ENCODE data around the gene IGSF21. TPM values are rescaled to one million over a fixed set of nuclear protein-coding genes. Genes with fewer than 3 reads are reported as not detected.

Gene IGSF21
- total RNA-seq, 1 experiment from 2014 or later: 30.5 TPM

DNA sequence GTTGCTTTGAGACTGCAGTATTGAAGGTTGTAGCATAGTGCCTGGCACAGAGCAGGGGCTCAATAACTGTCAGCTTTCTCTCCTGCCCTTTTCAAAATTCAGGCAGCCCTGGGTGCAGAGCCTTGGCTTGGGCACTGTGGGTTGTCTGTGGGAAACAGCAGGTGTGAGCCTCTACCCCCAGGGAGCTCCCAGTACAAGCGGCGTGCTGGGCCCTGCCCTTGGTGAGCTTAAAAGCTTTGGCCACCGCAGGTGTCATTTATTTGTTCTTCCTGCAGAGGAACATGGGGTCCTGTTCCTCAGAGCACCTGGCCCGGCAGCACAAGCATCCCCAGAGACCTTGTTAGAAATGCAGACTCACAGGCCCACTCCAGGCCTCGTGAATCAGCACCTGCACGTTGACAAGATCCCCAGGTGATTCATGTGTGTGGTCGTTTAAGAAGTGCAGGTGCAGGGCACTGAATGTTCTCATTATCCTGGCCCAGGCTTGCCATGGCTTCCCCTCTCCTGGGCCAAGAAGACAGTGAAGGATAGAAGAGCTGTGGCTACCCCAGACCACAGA lies 29.9 kb upstream of the IGSF21 start:
- Mint-ChIP-seq H3K27ac (no peak overlapping the region), H3K4me3 (no peak overlapping the region), H3K4me1 (peaks cover 19% of the 10 kb centered on the region), H3K27me3 (ENCODE audit: low read depth) (peaks cover 8% of the 10 kb centered on the region), H3K9me3 (no peaks in the 10 kb centered on the region), H3K36me3 (no peaks in the 10 kb centered on the region)
- ATAC-seq (no peak), DNase-seq (ENCODE audit: low spot score) (no peak)
- POLR2A ChIA-PET: no interaction called here
- TF ChIP-seq ZNF263 (CRISPR knock-in tag; IDR thresholded peaks at IDR 0.05; ENCODE audit: low read depth) (no peak), HMGA2 (CRISPR knock-in tag; IDR thresholded peaks at IDR 0.05) (no peak), GABPB1 (CRISPR knock-in tag; IDR thresholded peaks at IDR 0.05) (no peak), ZNF423 (CRISPR knock-in tag; IDR thresholded peaks at IDR 0.05) (peak; percentile 74), NR2C2 (CRISPR knock-in tag; IDR thresholded peaks at IDR 0.05) (no peak), ZNF232 (CRISPR knock-in tag; IDR thresholded peaks at IDR 0.05) (no peak)
- TF ChIP-seq, protein P1, sequence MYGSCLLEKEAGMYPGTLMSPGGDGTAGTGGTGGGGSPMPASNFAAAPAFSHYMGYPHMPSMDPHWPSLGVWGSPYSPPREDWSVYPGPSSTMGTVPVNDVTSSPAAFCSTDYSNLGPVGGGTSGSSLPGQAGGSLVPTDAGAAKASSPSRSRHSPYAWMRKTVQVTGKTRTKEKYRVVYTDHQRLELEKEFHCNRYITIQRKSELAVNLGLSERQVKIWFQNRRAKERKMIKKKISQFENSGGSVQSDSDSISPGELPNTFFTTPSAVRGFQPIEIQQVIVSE (CRISPR knock-in tag; IDR thresholded peaks at IDR 0.05; ENCODE audit: borderline replicate concordance): no peak
- TF ChIP-seq, protein P2, sequence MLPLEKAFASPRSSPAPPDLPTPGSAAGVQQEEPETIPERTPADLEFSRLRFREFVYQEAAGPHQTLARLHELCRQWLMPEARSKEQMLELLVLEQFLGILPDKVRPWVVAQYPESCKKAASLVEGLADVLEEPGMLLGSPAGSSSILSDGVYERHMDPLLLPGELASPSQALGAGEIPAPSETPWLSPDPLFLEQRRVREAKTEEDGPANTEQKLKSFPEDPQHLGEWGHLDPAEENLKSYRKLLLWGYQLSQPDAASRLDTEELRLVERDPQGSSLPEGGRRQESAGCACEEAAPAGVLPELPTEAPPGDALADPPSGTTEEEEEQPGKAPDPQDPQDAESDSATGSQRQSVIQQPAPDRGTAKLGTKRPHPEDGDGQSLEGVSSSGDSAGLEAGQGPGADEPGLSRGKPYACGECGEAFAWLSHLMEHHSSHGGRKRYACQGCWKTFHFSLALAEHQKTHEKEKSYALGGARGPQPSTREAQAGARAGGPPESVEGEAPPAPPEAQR (CRISPR knock-in tag; IDR thresholded peaks at IDR 0.05): no peak
- CTCF ChIA-PET: no interaction called here

DNA sequence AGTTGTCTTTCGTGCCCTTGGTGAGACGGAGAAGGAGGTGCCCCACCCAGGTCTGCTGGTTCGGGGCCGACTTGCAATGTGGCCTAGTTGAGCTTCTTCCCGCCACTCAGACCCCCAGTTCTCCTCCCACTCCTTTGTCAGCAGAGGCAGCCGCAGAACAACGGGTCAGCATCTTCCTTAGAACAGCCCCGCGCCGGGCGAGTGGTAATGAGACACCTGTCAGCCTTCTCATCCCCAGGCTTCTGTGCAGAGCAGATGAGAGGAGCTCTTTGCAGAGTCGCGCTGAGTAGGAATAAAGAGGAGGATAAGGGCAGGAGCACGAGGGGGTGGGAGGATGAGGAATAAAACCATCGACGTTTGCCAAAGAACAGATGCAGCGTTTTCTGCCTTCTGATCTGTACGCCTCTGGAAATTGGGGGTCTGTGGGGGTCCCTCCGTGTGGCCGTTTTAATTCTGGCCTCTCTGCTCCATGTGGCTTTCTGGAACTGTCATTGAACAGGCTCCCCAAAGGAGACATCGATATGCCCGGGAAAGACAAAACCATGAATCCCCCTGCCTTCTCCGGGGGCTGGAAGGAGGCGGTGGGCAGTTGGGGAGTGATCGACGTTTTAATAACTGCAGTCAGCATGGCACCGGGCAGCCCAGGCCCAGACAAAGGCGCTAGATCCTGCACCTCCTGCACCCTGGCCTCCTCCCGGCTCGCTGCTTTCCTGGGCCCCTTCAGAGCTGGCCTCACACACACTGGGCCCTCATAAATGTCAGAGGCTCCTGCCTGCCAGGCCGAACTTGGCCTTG lies 27.5 kb upstream of the IGSF21 start:
- ChIA-PET POLR2A (interaction anchor here (0.7 kb wide), 1 partner anchor 10 kb away, joined by 5 read pairs; no protein-coding TSS in a partner anchor), CTCF (interaction anchor here (0.8 to 1.1 kb wide), 3 partner anchors 14 to 304 kb away, joined by 3 to 4 read pairs (median 3); no protein-coding TSS in a partner anchor)
- Mint-ChIP-seq H3K27me3 (ENCODE audit: low read depth) (peaks cover 4% of the 10 kb centered on the region), H3K27ac (no peak overlapping the region), H3K36me3 (no peaks in the 10 kb centered on the region), H3K4me3 (no peak overlapping the region), H3K4me1 (peaks cover 19% of the 10 kb centered on the region), H3K9me3 (no peaks in the 10 kb centered on the region)
- TF ChIP-seq, protein P3, sequence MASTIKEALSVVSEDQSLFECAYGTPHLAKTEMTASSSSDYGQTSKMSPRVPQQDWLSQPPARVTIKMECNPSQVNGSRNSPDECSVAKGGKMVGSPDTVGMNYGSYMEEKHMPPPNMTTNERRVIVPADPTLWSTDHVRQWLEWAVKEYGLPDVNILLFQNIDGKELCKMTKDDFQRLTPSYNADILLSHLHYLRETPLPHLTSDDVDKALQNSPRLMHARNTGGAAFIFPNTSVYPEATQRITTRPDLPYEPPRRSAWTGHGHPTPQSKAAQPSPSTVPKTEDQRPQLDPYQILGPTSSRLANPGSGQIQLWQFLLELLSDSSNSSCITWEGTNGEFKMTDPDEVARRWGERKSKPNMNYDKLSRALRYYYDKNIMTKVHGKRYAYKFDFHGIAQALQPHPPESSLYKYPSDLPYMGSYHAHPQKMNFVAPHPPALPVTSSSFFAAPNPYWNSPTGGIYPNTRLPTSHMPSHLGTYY (CRISPR knock-in tag; IDR thresholded peaks at IDR 0.05): no peak
- TF ChIP-seq, protein P4, sequence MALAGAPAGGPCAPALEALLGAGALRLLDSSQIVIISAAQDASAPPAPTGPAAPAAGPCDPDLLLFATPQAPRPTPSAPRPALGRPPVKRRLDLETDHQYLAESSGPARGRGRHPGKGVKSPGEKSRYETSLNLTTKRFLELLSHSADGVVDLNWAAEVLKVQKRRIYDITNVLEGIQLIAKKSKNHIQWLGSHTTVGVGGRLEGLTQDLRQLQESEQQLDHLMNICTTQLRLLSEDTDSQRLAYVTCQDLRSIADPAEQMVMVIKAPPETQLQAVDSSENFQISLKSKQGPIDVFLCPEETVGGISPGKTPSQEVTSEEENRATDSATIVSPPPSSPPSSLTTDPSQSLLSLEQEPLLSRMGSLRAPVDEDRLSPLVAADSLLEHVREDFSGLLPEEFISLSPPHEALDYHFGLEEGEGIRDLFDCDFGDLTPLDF (CRISPR knock-in tag; IDR thresholded peaks at IDR 0.05): no peak
- no peak for TF ChIP-seq NFE2L1 (CRISPR knock-in tag; IDR thresholded peaks at IDR 0.05)
- TF ChIP-seq NR2C2 (CRISPR knock-in tag; IDR thresholded peaks at IDR 0.05): no peak
- no peak for TF ChIP-seq CREM (CRISPR knock-in tag; IDR thresholded peaks at IDR 0.05)
- TF ChIP-seq ZNF138 (CRISPR knock-in tag; conservative IDR thresholded peaks at IDR 0.05): no peak
- TF ChIP-seq NFATC4 (CRISPR knock-in tag; IDR thresholded peaks at IDR 0.05): no peak
- TF ChIP-seq ZNF232 (CRISPR knock-in tag; IDR thresholded peaks at IDR 0.05): no peak
- TF ChIP-seq FOXK1 (CRISPR knock-in tag; IDR thresholded peaks at IDR 0.05): no peak
- TF ChIP-seq, protein P5, sequence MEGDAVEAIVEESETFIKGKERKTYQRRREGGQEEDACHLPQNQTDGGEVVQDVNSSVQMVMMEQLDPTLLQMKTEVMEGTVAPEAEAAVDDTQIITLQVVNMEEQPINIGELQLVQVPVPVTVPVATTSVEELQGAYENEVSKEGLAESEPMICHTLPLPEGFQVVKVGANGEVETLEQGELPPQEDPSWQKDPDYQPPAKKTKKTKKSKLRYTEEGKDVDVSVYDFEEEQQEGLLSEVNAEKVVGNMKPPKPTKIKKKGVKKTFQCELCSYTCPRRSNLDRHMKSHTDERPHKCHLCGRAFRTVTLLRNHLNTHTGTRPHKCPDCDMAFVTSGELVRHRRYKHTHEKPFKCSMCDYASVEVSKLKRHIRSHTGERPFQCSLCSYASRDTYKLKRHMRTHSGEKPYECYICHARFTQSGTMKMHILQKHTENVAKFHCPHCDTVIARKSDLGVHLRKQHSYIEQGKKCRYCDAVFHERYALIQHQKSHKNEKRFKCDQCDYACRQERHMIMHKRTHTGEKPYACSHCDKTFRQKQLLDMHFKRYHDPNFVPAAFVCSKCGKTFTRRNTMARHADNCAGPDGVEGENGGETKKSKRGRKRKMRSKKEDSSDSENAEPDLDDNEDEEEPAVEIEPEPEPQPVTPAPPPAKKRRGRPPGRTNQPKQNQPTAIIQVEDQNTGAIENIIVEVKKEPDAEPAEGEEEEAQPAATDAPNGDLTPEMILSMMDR (IDR thresholded peaks at IDR 0.05): no peak
- no peak for TF ChIP-seq RORB (CRISPR knock-in tag; IDR thresholded peaks at IDR 0.05)
- TF ChIP-seq, protein P6, sequence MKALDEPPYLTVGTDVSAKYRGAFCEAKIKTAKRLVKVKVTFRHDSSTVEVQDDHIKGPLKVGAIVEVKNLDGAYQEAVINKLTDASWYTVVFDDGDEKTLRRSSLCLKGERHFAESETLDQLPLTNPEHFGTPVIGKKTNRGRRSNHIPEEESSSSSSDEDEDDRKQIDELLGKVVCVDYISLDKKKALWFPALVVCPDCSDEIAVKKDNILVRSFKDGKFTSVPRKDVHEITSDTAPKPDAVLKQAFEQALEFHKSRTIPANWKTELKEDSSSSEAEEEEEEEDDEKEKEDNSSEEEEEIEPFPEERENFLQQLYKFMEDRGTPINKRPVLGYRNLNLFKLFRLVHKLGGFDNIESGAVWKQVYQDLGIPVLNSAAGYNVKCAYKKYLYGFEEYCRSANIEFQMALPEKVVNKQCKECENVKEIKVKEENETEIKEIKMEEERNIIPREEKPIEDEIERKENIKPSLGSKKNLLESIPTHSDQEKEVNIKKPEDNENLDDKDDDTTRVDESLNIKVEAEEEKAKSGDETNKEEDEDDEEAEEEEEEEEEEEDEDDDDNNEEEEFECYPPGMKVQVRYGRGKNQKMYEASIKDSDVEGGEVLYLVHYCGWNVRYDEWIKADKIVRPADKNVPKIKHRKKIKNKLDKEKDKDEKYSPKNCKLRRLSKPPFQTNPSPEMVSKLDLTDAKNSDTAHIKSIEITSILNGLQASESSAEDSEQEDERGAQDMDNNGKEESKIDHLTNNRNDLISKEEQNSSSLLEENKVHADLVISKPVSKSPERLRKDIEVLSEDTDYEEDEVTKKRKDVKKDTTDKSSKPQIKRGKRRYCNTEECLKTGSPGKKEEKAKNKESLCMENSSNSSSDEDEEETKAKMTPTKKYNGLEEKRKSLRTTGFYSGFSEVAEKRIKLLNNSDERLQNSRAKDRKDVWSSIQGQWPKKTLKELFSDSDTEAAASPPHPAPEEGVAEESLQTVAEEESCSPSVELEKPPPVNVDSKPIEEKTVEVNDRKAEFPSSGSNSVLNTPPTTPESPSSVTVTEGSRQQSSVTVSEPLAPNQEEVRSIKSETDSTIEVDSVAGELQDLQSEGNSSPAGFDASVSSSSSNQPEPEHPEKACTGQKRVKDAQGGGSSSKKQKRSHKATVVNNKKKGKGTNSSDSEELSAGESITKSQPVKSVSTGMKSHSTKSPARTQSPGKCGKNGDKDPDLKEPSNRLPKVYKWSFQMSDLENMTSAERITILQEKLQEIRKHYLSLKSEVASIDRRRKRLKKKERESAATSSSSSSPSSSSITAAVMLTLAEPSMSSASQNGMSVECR (CRISPR knock-in tag; IDR thresholded peaks at IDR 0.05; ENCODE audit: borderline replicate concordance): no peak
- TF ChIP-seq, protein P7, sequence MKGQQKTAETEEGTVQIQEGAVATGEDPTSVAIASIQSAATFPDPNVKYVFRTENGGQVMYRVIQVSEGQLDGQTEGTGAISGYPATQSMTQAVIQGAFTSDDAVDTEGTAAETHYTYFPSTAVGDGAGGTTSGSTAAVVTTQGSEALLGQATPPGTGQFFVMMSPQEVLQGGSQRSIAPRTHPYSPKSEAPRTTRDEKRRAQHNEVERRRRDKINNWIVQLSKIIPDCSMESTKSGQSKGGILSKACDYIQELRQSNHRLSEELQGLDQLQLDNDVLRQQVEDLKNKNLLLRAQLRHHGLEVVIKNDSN (CRISPR knock-in tag; IDR thresholded peaks at IDR 0.05): no peak
- no peak for TF ChIP-seq GRHL2 (CRISPR knock-in tag; IDR thresholded peaks at IDR 0.05; ENCODE audit: insufficient replicate concordance, severe bottlenecking)
- TF ChIP-seq, protein P8, sequence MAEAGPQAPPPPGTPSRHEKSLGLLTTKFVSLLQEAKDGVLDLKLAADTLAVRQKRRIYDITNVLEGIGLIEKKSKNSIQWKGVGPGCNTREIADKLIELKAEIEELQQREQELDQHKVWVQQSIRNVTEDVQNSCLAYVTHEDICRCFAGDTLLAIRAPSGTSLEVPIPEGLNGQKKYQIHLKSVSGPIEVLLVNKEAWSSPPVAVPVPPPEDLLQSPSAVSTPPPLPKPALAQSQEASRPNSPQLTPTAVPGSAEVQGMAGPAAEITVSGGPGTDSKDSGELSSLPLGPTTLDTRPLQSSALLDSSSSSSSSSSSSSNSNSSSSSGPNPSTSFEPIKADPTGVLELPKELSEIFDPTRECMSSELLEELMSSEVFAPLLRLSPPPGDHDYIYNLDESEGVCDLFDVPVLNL (CRISPR knock-in tag; IDR thresholded peaks at IDR 0.05; ENCODE audit: borderline replicate concordance, low read depth): no peak
- ATAC-seq: no peak
- no peak for DNase-seq (ENCODE audit: low spot score)

All from WTC11 (cell line).